NT2/D1 (cell line): ENCODE results near the gene HP.
"Not testable (repeated sequence)": the region's sequence is repeated elsewhere in the genome, so short reads cannot be mapped to it uniquely, and the experiment has no call there.

Source experiments
- DNase-seq: peaks from one replicate; pipeline ENCODE4 v3.0.0-alpha.2; 2011; ENCODE audit warnings: low read depth, low spot score
- H3K27me3 ChIP-seq: 2 replicates; pipeline ENCODE4 v1.6.0; 2011; ENCODE audit warnings: mild to moderate bottlenecking; ENCODE audit not compliant: insufficient read length, insufficient read depth
- H3K36me3 ChIP-seq: 2 replicates; pipeline ENCODE4 v1.6.1; 2011; ENCODE audit warnings: mild to moderate bottlenecking, low read length, mixed read lengths; ENCODE audit not compliant: insufficient read depth, insufficient read length
- H3K4me1 ChIP-seq: 2 replicates; pipeline ENCODE4 v1.5.1; 2011; ENCODE audit not compliant: insufficient read depth, insufficient read length
- H3K4me3 ChIP-seq: 2 replicates; pipeline ENCODE4 v1.5.1; 2011; ENCODE audit warnings: low read depth; ENCODE audit not compliant: insufficient read length
- H3K9ac ChIP-seq: 2 replicates; pipeline ENCODE4 v1.6.0; 2011; ENCODE audit warnings: low read depth; ENCODE audit not compliant: insufficient read length
- H3K9me3 ChIP-seq: 2 replicates; pipeline ENCODE4 v1.5.1; 2011; ENCODE audit warnings: mild to moderate bottlenecking, low read length; ENCODE audit not compliant: insufficient read depth
- SUZ12 ChIP-seq: IDR thresholded peaks from 2 replicates; pipeline ENCODE4 v1.6.1; 2011; ENCODE audit not compliant: insufficient read length, insufficient read depth; ENCODE audit errors: extremely low read depth
- YY1 ChIP-seq: IDR thresholded peaks from 2 replicates; pipeline ENCODE4 v1.6.1; 2011; ENCODE audit not compliant: insufficient read length, insufficient read depth
- ZNF274 ChIP-seq: IDR thresholded peaks from 2 replicates; pipeline ENCODE4 v1.6.1; 2011; ENCODE audit warnings: mild to moderate bottlenecking, low read depth, low read length

The HP gene

DNA sequence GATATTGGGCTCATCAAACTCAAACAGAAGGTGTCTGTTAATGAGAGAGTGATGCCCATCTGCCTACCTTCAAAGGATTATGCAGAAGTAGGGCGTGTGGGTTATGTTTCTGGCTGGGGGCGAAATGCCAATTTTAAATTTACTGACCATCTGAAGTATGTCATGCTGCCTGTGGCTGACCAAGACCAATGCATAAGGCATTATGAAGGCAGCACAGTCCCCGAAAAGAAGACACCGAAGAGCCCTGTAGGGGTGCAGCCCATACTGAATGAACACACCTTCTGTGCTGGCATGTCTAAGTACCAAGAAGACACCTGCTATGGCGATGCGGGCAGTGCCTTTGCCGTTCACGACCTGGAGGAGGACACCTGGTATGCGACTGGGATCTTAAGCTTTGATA, 6.1 kb downstream of the HP start:
- no peak for DNase-seq
- H3K9ac ChIP-seq, result no peak overlapping the region
- no peak for TF ChIP-seq YY1
- no peak for TF ChIP-seq ZNF274
- no peak for TF ChIP-seq SUZ12
- peaks cover 2% of the 10 kb centered on the region for H3K4me1 ChIP-seq
- no peaks in the 10 kb centered on the region for H3K36me3 ChIP-seq
- H3K27me3 ChIP-seq, result no peaks in the 10 kb centered on the region
- H3K9me3 ChIP-seq, result peaks cover 8% of the 10 kb centered on the region; the same call in 1 of the 2 replicates
- no peak overlapping the region for H3K4me3 ChIP-seq

DNA sequence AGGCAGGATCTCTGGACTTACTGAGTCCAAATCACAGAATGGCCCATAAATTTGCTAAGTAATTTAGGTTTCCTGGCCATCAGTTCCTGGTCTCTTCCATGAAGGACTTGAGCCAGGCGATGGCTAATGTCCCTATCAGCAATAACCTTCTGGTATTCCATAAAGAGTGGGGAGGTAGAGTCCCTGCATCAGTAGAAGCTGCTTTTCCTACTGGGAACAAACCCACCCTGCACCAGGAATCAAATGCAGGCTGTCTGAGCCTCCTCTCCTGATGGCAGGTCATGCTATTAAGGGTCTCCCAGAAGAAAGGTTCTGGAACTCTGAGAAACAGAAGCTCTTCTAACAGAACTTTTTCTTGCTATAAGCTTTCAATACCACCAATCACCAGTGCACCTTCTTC, 7.3 kb downstream of the HP start:
- no peaks in the 10 kb centered on the region for H3K36me3 ChIP-seq
- H3K4me3 ChIP-seq, result no peak overlapping the region
- no peak for TF ChIP-seq ZNF274
- no peak for TF ChIP-seq YY1
- no peak overlapping the region for H3K9ac ChIP-seq
- H3K27me3 ChIP-seq, result no peaks in the 10 kb centered on the region
- H3K9me3 ChIP-seq, result peaks cover 8% of the 10 kb centered on the region; the same call in 1 of the 2 replicates
- DNase-seq, result no peak
- peaks cover 2% of the 10 kb centered on the region for H3K4me1 ChIP-seq

DNA sequence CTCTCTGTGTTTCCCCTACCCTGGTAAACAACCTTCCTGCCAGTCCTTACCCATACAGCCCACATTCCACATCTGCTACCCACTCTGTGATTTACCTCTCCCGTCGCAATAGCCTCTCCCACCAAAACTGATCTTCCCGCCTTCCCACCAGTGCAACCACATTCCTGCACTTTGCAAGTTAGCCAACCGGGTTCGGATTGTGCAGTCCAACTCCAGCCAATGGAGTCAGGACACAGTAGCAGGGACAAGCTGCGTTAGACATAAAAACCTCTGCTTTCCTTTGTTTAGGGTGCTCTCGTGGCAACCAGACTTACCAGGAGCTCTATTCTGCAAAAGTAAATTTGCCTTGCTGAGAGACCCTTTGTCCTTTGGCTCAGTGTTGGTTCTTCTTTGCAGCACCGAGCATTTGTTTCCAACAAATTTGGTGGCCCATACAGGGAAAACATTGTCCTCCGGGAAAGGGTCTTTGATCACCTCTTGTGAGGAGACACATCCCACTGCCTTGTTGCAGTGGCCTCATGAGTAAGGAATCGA, 10.1 kb downstream of the HP start:
- DNase-seq, result no peak
- Histone ChIP-seq H3K27me3 (no peaks in the 10 kb centered on the region), H3K36me3 (no peaks in the 10 kb centered on the region), H3K4me3 (no peak overlapping the region), H3K4me1 (no peaks in the 10 kb centered on the region), H3K9ac (no peak overlapping the region), H3K9me3 (peaks cover 8% of the 10 kb centered on the region; the same call in 1 of the 2 replicates)
- TF ChIP-seq YY1 (no peak), SUZ12 (no peak), ZNF274 (no peak)

DNA sequence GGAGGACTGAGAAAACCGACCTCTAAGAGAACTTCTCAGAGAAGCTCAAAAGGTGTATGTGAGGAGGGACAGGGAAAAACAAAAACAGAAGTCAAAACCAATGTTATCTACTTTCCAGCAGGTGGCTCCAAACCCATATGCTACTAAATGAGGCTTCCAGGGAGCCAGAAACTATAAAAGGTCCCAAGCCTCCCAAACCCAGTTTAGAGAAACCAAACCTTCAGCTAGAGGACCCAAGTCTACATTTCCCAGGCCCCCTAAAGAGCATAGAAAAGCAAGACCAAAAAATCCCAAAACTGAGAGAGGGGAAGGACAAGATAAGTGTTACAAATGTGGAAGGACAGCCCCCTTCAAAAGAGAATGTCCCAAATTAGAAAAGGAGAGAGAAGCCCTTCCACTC, 12.4 kb downstream of the HP start:
- TF ChIP-seq SUZ12, result no peak
- no peak for TF ChIP-seq ZNF274
- TF ChIP-seq YY1, result no peak
- Histone ChIP-seq H3K9me3 (peaks cover 8% of the 10 kb centered on the region; the same call in 1 of the 2 replicates), H3K4me3 (no peak overlapping the region), H3K9ac (no peak overlapping the region), H3K36me3 (no peaks in the 10 kb centered on the region), H3K4me1 (no peaks in the 10 kb centered on the region), H3K27me3 (no peaks in the 10 kb centered on the region)
- peak; percentile 27 for DNase-seq

DNA sequence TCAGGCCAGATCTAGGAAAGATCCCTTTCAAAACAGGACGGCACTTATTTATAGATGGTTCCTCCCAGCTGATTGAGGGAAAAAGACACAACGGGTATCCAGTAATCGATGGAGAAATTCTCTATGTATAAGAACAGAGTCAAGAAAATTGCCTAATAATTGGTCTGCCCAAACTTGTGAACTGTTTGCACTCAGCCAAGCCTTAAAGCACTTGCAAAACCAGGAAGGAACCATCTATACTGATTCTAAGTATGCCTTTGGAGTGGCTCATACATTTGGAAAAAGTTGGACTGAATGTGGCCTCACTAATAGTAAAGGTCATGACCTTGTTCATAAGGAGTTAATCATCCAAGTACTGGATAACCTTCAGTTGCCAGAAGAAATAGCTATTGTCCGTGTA, 14.6 kb downstream of the HP start:
- H3K4me3 ChIP-seq, result no peak overlapping the region
- H3K27me3 ChIP-seq, result no peaks in the 10 kb centered on the region
- no peaks in the 10 kb centered on the region for H3K4me1 ChIP-seq
- H3K9ac ChIP-seq, result no peak overlapping the region
- no peaks in the 10 kb centered on the region for H3K36me3 ChIP-seq
- peaks cover 23% of the 10 kb centered on the region; the same call in 1 of the 2 replicates for H3K9me3 ChIP-seq
- TF ChIP-seq SUZ12 (no peak), ZNF274 (no peak), YY1 (no peak)
- DNase-seq, result no peak

DNA sequence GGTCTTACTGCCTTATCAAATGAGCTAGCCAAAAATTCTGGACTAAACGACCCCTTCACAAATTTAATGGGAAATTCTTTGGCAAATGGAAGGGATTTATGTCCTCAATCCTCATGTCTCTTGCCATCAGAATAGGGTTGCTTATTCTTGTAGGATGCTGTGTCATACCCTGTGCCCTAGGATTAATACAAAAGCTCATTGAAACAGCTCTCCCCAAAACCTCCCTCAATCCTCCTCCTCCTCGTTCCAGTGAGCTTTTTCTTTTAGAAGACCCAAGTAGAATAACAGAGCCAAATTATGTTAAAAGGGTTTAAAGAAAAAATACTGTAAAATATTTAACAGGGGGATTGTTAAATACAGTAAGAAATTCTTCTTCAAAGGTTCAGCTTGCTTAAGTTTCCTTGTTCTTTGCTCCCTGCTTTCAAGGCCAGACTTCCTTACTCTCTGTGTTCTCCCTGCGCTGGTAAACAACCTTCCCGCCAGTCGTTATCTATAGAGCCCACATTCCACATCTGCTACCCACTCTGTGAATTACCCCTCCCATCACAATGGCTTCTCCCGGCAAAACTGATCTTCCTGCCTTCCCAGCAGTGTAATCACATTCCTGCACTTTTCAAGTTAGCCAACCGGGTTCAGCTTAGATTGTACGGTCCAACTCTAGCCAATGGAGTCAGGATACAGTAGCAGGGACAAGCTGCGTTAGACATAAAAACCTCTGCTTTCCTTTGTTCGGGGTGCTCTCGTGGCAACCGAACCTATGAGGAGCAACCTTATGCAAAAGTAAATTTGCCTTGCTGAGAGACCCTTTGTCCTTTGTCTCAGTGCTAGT, 18.4 kb downstream of the HP start:
- DNase-seq, result no peak
- Histone ChIP-seq H3K27me3 (no peaks in the 10 kb centered on the region), H3K4me1 (no peaks in the 10 kb centered on the region), H3K9me3 (peaks cover 17% of the 10 kb centered on the region; the same call in 1 of the 2 replicates), H3K4me3 (no peak overlapping the region), H3K9ac (no peak overlapping the region), H3K36me3 (no peaks in the 10 kb centered on the region)
- TF ChIP-seq ZNF274 (no peak), YY1 (no peak), SUZ12 (no peak)

DNA sequence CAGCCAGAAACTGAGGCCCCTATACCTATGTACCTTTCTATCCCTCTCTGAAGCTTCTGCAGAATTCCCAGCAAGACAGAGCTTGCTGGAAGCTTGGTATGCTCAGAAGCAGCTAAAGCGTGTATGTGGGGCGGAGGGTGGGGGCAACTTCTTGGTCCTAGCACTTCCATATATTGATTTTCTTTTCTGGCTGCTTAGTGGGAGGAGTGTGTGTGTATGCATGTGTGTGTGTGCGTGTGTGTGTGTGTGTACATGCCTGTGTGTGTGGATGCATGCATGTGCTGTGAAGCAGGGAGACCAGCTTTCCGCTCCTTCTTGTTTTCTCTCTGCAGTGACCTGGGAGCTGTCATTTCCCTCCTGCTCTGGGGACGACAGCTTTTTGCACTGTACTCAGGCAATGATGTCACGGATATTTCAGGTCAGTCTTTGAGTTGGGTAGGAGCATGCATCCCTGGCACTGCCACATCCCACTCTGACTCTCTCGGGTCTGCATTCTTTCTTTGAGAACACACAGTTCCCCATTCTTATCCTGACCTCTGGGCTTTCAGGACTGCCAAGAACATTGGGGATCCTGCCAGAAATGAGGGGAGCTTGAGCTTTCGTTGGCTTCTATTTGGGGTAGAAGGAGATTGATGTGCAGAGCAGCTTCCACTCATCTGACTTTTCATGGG, 19.4 kb downstream of the HP start:
- DNase-seq, result no peak
- Histone ChIP-seq H3K9ac (no peak overlapping the region), H3K27me3 (no peaks in the 10 kb centered on the region), H3K4me3 (no peak overlapping the region), H3K9me3 (peaks cover 17% of the 10 kb centered on the region; the same call in 1 of the 2 replicates), H3K36me3 (no peaks in the 10 kb centered on the region), H3K4me1 (no peaks in the 10 kb centered on the region)
- no peak for TF ChIP-seq SUZ12
- no peak for TF ChIP-seq YY1
- TF ChIP-seq ZNF274, result no peak

DNA sequence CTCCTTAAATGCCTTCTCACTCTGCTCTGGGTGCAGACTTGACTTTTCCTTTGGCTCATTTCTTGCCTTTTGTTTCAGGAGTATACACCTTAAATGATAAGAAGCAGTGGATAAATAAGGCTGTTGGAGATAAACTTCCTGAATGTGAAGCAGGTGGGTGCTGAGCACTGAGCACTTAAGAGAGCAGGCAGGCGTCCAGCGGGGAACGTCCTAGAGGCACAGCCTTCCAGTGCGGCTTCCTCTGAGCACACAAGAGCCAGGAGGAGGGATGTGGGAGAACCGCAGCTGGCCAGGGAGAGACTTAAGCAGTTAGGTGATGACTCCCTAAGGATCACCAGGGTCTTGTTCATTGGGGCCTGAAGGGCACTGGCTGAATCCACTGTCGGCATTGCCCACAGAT, 20.8 kb downstream of the HP start:
- not testable (repeated sequence) for H3K4me1 ChIP-seq, H3K36me3 ChIP-seq, H3K4me3 ChIP-seq, DNase-seq, H3K9ac ChIP-seq, H3K27me3 ChIP-seq
- peaks cover 17% of the 10 kb centered on the region; the same call in 1 of the 2 replicates for H3K9me3 ChIP-seq

DNA sequence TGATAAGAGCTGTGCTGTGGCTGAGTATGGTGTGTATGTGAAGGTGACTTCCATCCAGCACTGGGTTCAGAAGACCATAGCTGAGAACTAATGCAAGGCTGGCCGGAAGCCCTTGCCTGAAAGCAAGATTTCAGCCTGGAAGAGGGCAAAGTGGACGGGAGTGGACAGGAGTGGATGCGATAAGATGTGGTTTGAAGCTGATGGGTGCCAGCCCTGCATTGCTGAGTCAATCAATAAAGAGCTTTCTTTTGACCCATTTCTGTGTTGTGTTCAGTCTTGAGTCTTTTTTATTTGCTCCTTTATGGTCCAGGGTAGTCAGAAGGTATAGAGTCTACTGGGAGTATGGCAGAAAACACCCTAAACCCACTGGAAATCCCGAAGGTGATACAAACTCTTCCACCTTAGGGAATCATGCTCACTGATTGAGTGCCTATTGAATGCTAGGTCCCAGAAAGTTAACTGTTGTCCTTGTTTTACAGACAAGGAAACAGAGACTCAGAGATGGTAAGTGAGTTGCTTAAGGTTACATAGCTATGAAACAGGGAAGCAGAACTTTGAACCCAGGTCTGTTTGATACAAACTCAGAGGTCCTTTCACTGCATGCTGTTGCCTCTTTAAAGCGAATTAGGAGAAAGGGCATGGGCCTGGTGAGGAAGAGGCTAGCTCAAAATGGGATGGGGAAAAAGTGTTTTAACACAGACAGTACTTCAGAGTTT, 22.8 kb downstream of the HP start:
- not testable (repeated sequence) for H3K4me3 ChIP-seq, H3K36me3 ChIP-seq, H3K9ac ChIP-seq

More for the DNA sequence above, 22.8 kb downstream of the HP start:
- peaks cover 17% of the 10 kb centered on the region; the same call in 1 of the 2 replicates for H3K9me3 ChIP-seq
- not testable (repeated sequence) for H3K27me3 ChIP-seq, DNase-seq, H3K4me1 ChIP-seq
